ENCODE measurements around the gene HPS4. TPM values are rescaled to one million over a fixed set of nuclear protein-coding genes. Genes with fewer than 3 reads are reported as not detected.
A peak's percentile ranks its signal among the peaks of the same experiment; 100 is the strongest.

Gene HPS4
- total RNA-seq, 1 experiment from 2014 or later: 43.1 TPM

DNA sequence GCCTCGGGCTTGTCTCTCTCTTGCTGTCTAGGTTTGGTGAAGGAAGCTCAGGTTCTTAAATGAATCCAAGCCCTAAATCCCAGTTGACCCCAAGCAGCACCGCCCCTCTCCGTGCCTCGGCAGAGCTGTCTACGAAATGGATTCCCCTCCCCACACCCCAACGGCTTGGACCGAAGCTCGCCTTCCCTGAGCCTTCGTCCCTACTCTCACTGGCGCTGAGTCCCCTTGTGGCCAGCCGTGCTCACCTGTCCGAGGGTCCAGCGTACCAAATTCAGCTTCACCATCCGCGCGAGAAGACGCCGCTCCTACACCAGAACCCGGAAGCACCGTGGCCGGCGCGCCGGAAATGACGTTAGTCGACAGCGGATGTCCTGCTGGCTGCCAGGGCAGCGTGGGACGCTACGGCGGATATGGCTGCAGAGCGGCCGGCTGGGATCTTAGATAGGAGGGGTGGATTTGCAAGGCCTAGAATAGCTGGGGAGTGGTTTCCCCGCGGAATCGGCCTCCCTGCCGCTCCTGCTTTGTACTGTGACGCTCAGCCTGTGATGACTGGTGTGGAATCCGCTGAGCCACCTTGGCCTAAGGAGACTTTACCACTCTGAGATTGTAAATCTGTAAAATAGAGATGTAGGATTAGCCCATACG is 28.7 kb upstream of the HPS4 start, which contains the start of gene TFIP11:
Gene TFIP11, minus strand, starts transcription at position 325 of the 645 bp plus-strand sequence. CDS start 2,201 bp downstream, outside the sequence.
- H3K27me3 ChIP-seq (ENCODE audit: control insufficient read depth, insufficient read depth, low read length): no peaks in the 10 kb centered on the region
- H3K4me3 ChIP-seq (ENCODE audit: insufficient read depth, low read depth, low read length): peak within 1 kb of the TSS; percentile 90
- peak; percentile 95 for DNase-seq
- peaks cover 13% of the 10 kb centered on the region for H3K36me3 ChIP-seq (replicated peaks; ENCODE audit: control insufficient read depth, insufficient read depth, low read length)

DNA sequence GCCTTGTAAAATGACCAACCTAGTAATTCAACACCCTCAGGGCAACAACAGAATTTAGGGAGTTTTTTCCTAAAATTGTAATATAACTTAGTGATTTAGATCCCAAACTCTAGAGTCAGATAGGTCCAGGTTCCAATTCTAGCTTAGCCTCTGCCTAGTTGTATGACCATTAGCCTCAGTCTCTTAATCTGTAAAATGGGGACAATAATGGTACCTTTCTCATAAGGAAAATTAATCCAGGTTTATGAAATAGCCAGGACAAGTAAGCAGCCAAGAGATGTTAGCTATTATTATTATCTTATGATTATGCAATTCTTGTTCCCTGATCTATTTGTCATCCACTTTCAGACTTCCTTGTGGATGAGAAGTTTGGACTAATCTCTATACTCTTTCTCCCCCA is 24.6 kb upstream of the HPS4 start:
- no peak for DNase-seq
- Histone ChIP-seq H3K27me3 (ENCODE audit: control insufficient read depth, insufficient read depth, low read length) (no peaks in the 10 kb centered on the region), H3K4me3 (ENCODE audit: insufficient read depth, low read depth, low read length) (no peak overlapping the region), H3K36me3 (replicated peaks; ENCODE audit: control insufficient read depth, insufficient read depth, low read length) (peaks cover 28% of the 10 kb centered on the region)

DNA sequence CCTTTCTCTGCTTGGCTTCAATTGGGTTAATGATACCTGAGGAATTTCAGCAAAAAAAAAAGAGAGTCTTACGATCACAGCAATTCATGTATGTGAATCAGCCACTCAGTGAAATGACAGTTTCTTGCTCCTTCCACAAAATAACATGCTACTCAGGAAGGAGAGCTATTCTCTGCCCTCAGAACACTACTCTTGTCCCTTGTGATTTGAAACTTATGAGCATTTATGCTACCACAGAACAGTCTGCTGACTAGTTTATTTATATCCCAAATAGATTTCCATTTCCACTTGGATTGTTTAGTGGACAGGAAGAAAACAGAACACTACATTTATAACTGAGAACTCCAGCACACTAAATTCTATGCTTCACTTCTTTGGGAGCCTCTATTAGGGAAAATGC is 20.2 kb upstream of the HPS4 start:
- no peak for DNase-seq
- Histone ChIP-seq H3K27me3 (ENCODE audit: control insufficient read depth, insufficient read depth, low read length) (no peaks in the 10 kb centered on the region), H3K36me3 (replicated peaks; ENCODE audit: control insufficient read depth, insufficient read depth, low read length) (peaks cover 36% of the 10 kb centered on the region), H3K4me3 (ENCODE audit: insufficient read depth, low read depth, low read length) (no peak overlapping the region)

DNA sequence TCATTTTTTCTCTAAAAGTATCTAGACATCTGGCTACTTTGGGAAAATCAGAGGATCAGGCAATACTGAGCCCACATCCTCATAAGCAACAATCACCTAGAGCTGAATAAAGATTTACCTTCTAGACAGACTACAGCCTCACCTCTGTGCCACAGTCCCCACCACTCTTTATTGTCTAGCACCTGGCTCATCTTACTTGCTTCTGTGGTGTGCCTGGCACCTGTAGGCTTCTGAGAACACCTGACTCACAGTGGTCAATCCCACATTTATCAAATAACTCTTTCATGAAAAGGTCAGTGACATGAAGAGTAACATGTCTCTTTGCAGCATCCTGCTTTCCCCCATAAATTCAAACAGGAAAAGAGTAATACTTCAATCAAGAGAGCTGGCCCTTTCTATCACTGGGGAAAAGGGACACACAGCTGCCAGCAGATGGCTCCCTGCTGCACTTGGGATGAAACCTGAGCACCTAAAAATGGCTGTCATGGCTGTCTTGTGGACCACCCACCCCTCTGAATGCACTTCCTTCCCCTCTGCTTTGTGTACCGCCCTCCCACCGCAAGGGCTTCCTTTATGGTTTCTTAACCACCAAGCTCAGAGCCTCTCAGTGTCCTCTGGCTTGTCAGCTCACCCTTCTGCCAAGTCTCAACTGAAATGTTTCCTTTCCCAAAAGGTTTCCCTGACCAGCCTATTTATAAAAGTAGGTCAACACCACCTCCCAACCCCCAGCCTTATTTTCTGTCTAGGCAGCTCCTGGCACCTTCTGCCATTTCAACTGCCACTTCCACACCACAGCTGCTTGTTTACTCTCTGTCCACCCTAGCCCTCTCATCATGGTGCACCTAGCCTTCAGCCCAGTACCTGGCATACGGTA is 19.3 kb upstream of the HPS4 start:
- Histone ChIP-seq H3K27me3 (ENCODE audit: control insufficient read depth, insufficient read depth, low read length) (no peaks in the 10 kb centered on the region), H3K4me3 (ENCODE audit: insufficient read depth, low read depth, low read length) (no peak overlapping the region), H3K36me3 (replicated peaks; ENCODE audit: control insufficient read depth, insufficient read depth, low read length) (peaks cover 35% of the 10 kb centered on the region)
- DNase-seq: peak; percentile 85

DNA sequence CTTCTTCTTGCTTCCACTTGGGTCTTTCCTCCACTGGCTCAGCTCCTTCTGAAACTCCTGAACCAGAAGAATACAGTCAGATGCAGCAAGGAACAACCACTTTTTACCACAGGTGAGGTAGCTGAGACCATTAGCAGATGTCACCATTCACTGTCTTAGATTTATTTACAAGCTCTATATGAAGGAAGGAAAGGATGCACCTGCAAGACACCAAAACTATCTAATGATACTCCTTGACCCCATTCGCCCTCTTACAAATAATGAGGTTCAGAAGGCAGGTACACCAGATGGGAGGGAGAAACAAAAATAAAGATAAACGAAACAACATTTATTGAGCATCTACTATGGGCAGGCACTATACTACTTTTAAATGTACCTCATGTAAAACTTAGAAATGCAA is 18.4 kb upstream of the HPS4 start:
- no peak for DNase-seq
- H3K36me3 ChIP-seq (replicated peaks; ENCODE audit: control insufficient read depth, insufficient read depth, low read length): peaks cover 37% of the 10 kb centered on the region
- H3K27me3 ChIP-seq (ENCODE audit: control insufficient read depth, insufficient read depth, low read length): no peaks in the 10 kb centered on the region
- no peak overlapping the region for H3K4me3 ChIP-seq (ENCODE audit: insufficient read depth, low read depth, low read length)

DNA sequence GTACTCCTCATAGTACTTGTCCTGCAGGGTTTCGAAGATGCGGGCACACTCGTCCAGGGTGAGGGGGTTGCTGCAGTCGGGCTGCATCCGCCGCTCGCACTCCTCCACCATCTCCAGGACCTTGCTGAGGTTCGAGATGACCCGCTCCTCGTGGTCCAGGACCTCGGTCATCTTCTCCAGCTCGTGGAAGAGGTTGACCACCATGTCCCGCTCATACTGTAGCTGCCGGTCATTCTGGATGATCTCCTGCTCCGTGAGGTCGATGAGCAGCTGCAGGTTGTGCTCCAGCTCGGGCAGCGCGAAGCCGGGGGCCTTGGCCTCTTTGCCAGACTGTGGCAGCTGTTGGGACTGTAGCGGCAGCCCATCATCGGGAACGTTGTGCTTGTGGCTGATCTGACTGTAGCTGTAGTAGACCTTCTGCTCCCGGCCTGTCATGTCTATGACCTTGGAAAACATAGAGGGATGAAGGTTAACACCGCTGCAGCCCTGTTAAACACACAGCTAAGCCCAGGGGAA is 15.7 kb upstream of the HPS4 start:
- Histone ChIP-seq H3K27me3 (ENCODE audit: control insufficient read depth, insufficient read depth, low read length) (no peaks in the 10 kb centered on the region), H3K36me3 (replicated peaks; ENCODE audit: control insufficient read depth, insufficient read depth, low read length) (peaks cover 44% of the 10 kb centered on the region), H3K4me3 (ENCODE audit: insufficient read depth, low read depth, low read length) (no peak overlapping the region)
- DNase-seq: no peak

DNA sequence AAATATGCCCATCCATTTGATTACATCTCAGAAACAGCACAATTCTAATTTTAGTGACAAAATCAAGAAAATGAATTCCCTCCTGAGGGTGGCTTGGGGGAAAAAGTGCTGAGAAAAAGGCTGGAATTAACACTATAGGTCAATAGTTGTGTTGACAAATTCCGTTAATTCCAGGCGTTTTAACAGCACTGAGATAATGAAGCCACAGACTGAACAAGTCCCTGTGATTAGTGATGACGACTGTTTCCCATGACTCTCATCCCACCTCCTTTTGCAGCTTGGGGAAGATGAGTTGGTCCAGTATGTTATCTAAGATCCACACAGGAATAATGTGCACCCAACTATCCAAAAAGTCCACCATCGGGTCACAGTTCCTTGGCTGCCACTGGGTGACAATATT is 12.9 kb upstream of the HPS4 start:
- DNase-seq: no peak
- peaks cover 48% of the 10 kb centered on the region for H3K36me3 ChIP-seq (replicated peaks; ENCODE audit: control insufficient read depth, insufficient read depth, low read length)
- H3K27me3 ChIP-seq (ENCODE audit: control insufficient read depth, insufficient read depth, low read length): no peaks in the 10 kb centered on the region
- no peak overlapping the region for H3K4me3 ChIP-seq (ENCODE audit: insufficient read depth, low read depth, low read length)

DNA sequence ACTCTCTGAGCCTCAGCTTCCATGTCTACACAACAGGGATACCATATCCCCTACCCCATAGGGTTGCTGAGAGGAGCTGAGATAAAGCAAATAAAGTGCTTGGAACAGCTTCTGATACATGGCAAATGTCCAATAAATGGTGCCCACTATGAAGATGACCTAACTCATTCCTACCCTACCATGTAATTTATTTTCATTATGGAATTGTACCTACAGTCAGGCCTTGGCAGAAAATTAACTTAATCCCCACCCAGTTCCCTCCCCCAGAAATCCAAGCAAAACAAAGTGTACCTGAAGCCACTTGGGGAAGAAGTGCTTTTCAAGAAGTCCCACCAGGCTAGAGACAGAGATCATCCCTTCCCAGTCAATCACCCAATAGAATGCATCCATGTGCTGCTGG is 10.9 kb upstream of the HPS4 start:
- H3K4me3 ChIP-seq (ENCODE audit: insufficient read depth, low read depth, low read length): no peak overlapping the region
- H3K36me3 ChIP-seq (replicated peaks; ENCODE audit: control insufficient read depth, insufficient read depth, low read length): peaks cover 54% of the 10 kb centered on the region
- DNase-seq: no peak
- H3K27me3 ChIP-seq (ENCODE audit: control insufficient read depth, insufficient read depth, low read length): no peaks in the 10 kb centered on the region

DNA sequence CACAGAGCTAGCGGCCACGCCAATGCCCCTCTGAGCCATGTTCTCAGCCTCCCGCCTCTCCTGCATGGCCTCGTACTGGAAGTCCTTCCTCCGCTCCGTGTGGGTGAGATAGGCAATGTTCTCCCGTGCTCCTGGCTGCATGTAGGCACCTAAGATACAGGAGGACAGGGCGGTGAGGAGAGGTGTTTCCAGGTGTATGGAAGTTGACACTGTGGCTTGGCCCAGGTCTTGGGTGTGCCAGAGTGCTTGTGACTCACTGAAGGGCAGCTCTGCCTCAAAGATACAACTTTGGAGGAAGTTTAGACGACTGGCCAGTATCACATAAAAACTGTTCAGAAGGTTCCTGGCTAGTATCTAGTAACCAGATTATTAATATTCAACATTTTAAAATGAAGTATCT is 8.6 kb upstream of the HPS4 start:
- H3K27me3 ChIP-seq (ENCODE audit: control insufficient read depth, insufficient read depth, low read length): no peaks in the 10 kb centered on the region
- H3K36me3 ChIP-seq (replicated peaks; ENCODE audit: control insufficient read depth, insufficient read depth, low read length): peaks cover 63% of the 10 kb centered on the region
- DNase-seq: no peak

DNA sequence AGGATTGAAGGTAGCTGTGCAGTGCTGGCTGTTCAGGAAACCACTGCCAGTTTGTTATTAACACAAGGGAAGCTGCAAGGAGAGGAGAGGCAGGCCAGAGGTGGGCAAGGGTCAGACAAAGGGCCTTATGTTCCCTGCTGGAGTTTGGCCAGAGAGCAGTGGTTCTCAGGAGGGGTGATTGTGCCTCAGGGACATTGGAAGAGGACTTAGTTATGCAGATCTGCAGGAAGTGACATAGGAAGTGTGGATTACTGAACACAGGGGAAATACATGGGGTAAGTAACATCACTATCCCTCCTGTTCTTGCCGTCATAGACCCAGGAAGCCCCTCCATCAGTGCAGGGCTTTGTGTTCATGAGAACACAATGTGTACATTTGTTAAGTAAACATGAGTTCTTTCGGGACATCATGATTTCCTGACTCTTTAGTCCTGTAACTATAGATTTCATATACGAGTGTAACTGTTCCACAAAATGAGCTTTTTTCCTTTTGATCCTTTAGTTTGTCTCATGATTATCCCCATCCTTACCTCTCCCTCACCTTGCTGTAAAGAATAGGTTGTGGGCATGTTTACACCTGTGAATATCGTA is 6.0 kb upstream of the HPS4 start:
- H3K36me3 ChIP-seq (replicated peaks; ENCODE audit: control insufficient read depth, insufficient read depth, low read length): peaks cover 45% of the 10 kb centered on the region
- H3K27me3 ChIP-seq (ENCODE audit: control insufficient read depth, insufficient read depth, low read length): no peaks in the 10 kb centered on the region
- DNase-seq: no peak
- no peak overlapping the region for H3K4me3 ChIP-seq (ENCODE audit: insufficient read depth, low read depth, low read length)

More for the DNA sequence above, 8.6 kb upstream of the HPS4 start:
- no peak overlapping the region for H3K4me3 ChIP-seq (ENCODE audit: insufficient read depth, low read depth, low read length)

DNA sequence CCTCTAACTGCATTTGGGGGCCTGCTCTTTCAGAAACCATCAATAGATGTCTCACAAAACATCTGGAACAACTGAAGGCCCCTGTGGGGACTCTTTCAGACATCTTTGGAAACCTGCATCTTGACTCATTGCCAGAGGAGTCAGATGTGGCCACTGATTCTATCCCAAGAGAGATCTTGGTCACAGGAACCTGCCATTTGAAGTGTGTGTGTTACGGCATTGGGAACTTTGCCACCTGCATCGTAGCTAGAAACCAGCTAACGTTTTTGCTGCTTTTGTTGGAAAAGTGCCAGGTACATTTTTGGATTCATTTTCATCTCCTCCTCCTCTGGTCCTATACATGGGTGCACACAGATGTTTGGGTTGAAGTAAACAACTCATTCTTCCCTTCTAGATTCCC is 4.4 kb upstream of the HPS4 start:
- no peak for DNase-seq
- H3K36me3 ChIP-seq (replicated peaks; ENCODE audit: control insufficient read depth, insufficient read depth, low read length): peaks cover 35% of the 10 kb centered on the region
- H3K27me3 ChIP-seq (ENCODE audit: control insufficient read depth, insufficient read depth, low read length): no peaks in the 10 kb centered on the region
- H3K4me3 ChIP-seq (ENCODE audit: insufficient read depth, low read depth, low read length): no peak overlapping the region

DNA sequence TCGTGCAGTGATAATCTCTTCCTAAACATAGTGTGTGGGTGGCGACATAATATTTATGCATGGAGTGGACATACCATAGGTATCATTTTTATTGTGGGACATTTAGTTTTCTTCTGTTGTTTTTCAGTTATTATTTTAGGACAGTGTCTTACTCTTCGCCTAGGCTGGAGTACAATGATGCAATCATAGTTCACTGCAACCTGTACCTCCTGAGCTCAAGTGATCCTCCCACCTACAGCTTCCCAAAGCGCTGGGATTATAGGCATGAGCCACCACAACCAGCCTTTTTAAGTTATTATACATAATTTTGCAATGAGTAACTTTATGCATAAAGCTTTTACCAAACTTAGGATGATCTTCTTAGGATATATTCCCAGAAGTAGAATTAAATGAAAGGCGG is 2.8 kb upstream of the HPS4 start:
- Histone ChIP-seq H3K27me3 (ENCODE audit: control insufficient read depth, insufficient read depth, low read length) (no peaks in the 10 kb centered on the region), H3K4me3 (ENCODE audit: insufficient read depth, low read depth, low read length) (no peak overlapping the region), H3K36me3 (replicated peaks; ENCODE audit: control insufficient read depth, insufficient read depth, low read length) (peaks cover 26% of the 10 kb centered on the region)
- no peak for DNase-seq

DNA sequence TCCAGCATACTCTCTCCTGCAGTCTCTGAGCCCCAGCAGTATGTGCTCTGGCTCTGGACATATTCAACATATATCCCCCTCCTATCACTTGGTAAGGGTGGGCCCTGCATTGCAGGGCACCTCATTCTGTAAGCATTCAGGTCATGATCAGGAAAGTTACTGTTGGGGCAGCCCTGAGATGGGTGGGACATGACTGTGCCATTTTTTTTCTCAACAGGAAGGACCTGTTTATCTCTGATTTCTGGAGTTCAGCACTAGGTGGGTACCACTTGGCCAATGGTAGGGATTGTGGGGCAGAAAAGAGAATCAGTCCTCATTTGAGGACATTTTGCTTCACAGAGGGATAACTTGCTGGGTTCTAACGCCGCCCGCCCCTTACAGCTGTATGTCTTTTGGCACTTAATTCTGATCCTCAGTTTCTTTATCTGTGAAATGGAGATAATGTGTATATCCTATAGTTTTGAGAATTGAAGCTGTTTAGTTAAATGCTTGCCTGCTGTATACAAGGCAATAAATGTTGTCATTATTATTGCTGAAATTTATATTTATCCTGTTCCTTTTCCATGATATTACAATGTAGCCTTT is 2.3 kb upstream of the HPS4 start:
- H3K27me3 ChIP-seq (ENCODE audit: control insufficient read depth, insufficient read depth, low read length): no peaks in the 10 kb centered on the region
- H3K36me3 ChIP-seq (replicated peaks; ENCODE audit: control insufficient read depth, insufficient read depth, low read length): peaks cover 25% of the 10 kb centered on the region
- no peak overlapping the region for H3K4me3 ChIP-seq (ENCODE audit: insufficient read depth, low read depth, low read length)
- DNase-seq: no peak

DNA sequence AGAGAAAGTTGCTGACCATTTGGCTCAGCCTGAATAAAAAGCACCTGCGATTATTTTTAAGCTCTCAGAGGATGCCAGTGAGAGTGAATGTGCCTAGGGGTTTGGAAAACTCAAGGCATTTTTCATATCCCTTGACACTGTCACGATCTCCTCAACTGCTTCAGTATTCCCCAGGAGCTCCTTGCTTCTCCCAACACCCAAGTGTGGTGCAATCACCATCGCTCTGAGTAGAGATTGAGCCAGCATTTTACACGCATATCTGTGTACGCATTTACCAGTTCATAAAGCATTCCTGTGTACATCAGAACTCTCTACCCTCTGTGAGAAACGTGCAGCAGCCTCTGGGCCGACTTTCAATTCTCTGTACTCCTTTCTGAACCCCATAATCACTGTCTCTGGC is 1.4 kb upstream of the HPS4 start:
- Histone ChIP-seq H3K4me3 (ENCODE audit: insufficient read depth, low read depth, low read length) (no peak overlapping the region), H3K27me3 (ENCODE audit: control insufficient read depth, insufficient read depth, low read length) (no peaks in the 10 kb centered on the region), H3K36me3 (replicated peaks; ENCODE audit: control insufficient read depth, insufficient read depth, low read length) (peaks cover 26% of the 10 kb centered on the region)
- DNase-seq: no peak

All from H7 (cell line).